ENCODE results near the gene RNF180.

Gene RNF180

GRCh38 chr5:64292611-64293215, 127.1 kb downstream of the RNF180 start:
- no peaks in the 10 kb centered on the region for H3K4me1 ChIP-seq (ENCODE audit: low read depth, poor library complexity, severe bottlenecking)
- no peak overlapping the region for H2AFZ ChIP-seq (ENCODE audit: low read depth)
- no peaks in the 10 kb centered on the region for H3K27me3 ChIP-seq (ENCODE audit: insufficient read depth, low read depth)
- no peak overlapping the region for H3K9ac ChIP-seq
- H3K36me3 ChIP-seq (ENCODE audit: insufficient read depth) = no peaks in the 10 kb centered on the region
- H3K79me2 ChIP-seq (ENCODE audit: insufficient read depth, low read depth) = no peaks in the 10 kb centered on the region
- TF ChIP-seq CTCF (conservative IDR thresholded peaks at IDR 0.05; ENCODE audit: low read depth, low read length) = no peak
- H4K20me1 ChIP-seq (ENCODE audit: insufficient read depth) = no peaks in the 10 kb centered on the region
- no peak overlapping the region for H3K4me2 ChIP-seq
- no peak overlapping the region for H3K27ac ChIP-seq
- no peak overlapping the region for H3K4me3 ChIP-seq (IDR thresholded peaks at IDR 0.05; ENCODE audit: insufficient read depth, low read depth, low read length)

- Histone ChIP-seq H3K27ac (no peak overlapping the region), H3K79me2 (ENCODE audit: insufficient read depth, low read depth) (no peaks in the 10 kb centered on the region)
Observed at GRCh38 chr5:64295101-64295500, 129.5 kb downstream of the RNF180 start.

GRCh38 chr5:64298586-64298985, 132.9 kb downstream of the RNF180 start:
- H3K4me2 ChIP-seq = no peak overlapping the region
- H3K27me3 ChIP-seq (ENCODE audit: insufficient read depth, low read depth) = no peaks in the 10 kb centered on the region
- no peak overlapping the region for H3K4me3 ChIP-seq (IDR thresholded peaks at IDR 0.05; ENCODE audit: insufficient read depth, low read depth, low read length)
- peaks cover 7% of the 10 kb centered on the region for H3K4me1 ChIP-seq (ENCODE audit: low read depth, poor library complexity, severe bottlenecking)
- H4K20me1 ChIP-seq (ENCODE audit: insufficient read depth) = no peaks in the 10 kb centered on the region
- no peaks in the 10 kb centered on the region for H3K36me3 ChIP-seq (ENCODE audit: insufficient read depth)
- TF ChIP-seq CTCF (conservative IDR thresholded peaks at IDR 0.05; ENCODE audit: low read depth, low read length) = no peak
- H3K79me2 ChIP-seq (ENCODE audit: insufficient read depth, low read depth) = no peaks in the 10 kb centered on the region
- no peak overlapping the region for H2AFZ ChIP-seq (ENCODE audit: low read depth)
- no peak overlapping the region for H3K27ac ChIP-seq
- H3K9ac ChIP-seq = no peak overlapping the region

More at GRCh38 chr5:64295101-64295500, 129.5 kb downstream of the RNF180 start:
- no peak for TF ChIP-seq CTCF (conservative IDR thresholded peaks at IDR 0.05; ENCODE audit: low read depth, low read length)
- Histone ChIP-seq H4K20me1 (ENCODE audit: insufficient read depth) (no peaks in the 10 kb centered on the region), H3K9ac (no peak overlapping the region), H3K4me2 (no peak overlapping the region), H3K36me3 (ENCODE audit: insufficient read depth) (no peaks in the 10 kb centered on the region), H3K27me3 (ENCODE audit: insufficient read depth, low read depth) (no peaks in the 10 kb centered on the region), H2AFZ (ENCODE audit: low read depth) (no peak overlapping the region), H3K4me3 (IDR thresholded peaks at IDR 0.05; ENCODE audit: insufficient read depth, low read depth, low read length) (no peak overlapping the region), H3K4me1 (ENCODE audit: low read depth, poor library complexity, severe bottlenecking) (peaks cover 7% of the 10 kb centered on the region)

- TF ChIP-seq CTCF (conservative IDR thresholded peaks at IDR 0.05; ENCODE audit: low read depth, low read length) = no peak
- no peak overlapping the region for H3K4me3 ChIP-seq (IDR thresholded peaks at IDR 0.05; ENCODE audit: insufficient read depth, low read depth, low read length)
- no peaks in the 10 kb centered on the region for H3K27me3 ChIP-seq (ENCODE audit: insufficient read depth, low read depth)
- H4K20me1 ChIP-seq (ENCODE audit: insufficient read depth) = no peaks in the 10 kb centered on the region
- peaks cover 7% of the 10 kb centered on the region for H3K4me1 ChIP-seq (ENCODE audit: low read depth, poor library complexity, severe bottlenecking)
- no peak overlapping the region for H2AFZ ChIP-seq (ENCODE audit: low read depth)
- no peak overlapping the region for H3K9ac ChIP-seq
- H3K4me2 ChIP-seq = no peak overlapping the region
- no peaks in the 10 kb centered on the region for H3K79me2 ChIP-seq (ENCODE audit: insufficient read depth, low read depth)
- no peak overlapping the region for H3K27ac ChIP-seq
- H3K36me3 ChIP-seq (ENCODE audit: insufficient read depth) = no peaks in the 10 kb centered on the region
Observed at GRCh38 chr5:64299805-64300204, 134.2 kb downstream of the RNF180 start.

Data from KMS-11 (cell line).